OCI-LY3 (cell line): Measurements from ENCODE around the gene RAPGEF3.

ENCODE experiments used
- CTCF ChIP-seq: fragments of 200-600, 300-600 bp; sonication (generic); IDR thresholded peaks from 2 replicates; pipeline ENCODE4 v1.5.1; 2014; ENCODE audit warnings: antibody characterized with exemption, low read length, low read depth
- EZH2phosphoT487 ChIP-seq: fragments of 200-600 bp; shearing (Covaris generic); IDR thresholded peaks from 2 replicates; pipeline ENCODE4 v1.6.1; 2018; ENCODE audit warnings: antibody characterized with exemption, mixed run types, low read depth

- TF ChIP-seq CTCF (no peak), EZH2phosphoT487 (no peak)
Measured at GRCh38 chr12:47772738-47773061, 14.0 kb upstream of the RAPGEF3 start.
